Embryonic facial prominence (tissue), 1 donor: ENCODE data around the gene ZNF236.

Experiments
- DNase-seq: peaks from one replicate; pipeline ENCODE4 v3.0.0-alpha.2; 2016; ENCODE audit errors: extremely low spot score

ZNF236 gene

DNA sequence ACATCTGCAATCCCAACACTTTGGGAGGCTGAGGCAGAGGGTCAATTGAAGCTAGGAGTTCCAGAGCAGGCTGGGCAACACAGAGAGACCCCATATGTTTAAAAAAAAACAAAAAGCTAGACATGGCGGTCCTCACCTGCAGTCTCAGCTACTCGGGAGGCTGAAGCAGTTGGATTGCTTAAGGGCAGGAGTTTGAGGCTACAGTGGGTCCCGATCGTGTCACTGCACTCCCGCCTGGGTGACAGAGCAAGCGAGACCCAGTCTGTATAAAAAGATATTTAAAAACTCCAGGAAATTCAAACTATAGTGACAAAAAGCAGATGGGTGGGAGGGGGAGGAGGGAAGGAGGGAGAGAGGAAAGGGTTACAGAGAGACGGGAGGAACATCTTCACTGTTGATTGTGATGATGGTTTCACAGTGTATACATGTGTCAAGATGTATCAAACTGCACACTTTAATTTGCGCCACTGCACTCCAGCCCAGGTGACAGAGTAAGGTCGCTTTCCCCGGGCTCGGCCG lies 942 bp upstream of the ZNF236 start:
- DNase-seq: no peak

DNA sequence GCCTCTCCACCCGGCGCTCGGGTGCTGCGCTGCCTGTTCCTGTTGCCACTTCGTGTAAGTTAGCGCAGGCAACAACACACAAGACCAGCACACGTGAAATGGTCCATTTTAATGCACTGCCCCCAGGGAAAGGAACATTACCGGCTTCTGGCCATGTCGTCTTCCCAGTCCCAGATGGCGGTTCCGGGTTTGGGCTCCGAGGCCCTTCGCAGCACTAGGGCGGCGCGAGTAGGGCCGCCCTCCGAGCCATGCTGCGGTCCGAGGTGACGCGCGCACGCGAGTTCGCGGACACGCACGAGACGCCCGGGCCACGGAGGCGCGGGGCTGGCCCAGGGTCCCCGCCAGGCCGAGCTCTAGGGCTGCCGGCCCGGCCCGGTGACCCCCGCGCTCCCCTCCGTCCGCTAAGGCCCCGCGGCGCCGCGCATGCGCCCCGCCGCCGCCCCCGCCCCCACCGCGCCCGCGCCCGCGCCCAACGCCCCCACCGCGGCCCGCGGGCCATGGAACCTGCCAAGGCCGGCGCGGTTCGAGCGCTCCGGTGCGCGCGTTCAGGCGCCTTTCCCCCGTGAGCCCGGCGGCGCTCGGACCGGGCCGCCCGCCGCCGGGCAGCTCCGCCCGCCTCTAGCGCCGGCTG lies 367 bp upstream of the ZNF236 start:
- DNase-seq: no peak

GRCh38 chr18:76823161-76823538 lies 793 bp downstream of the ZNF236 start:
- no peak for DNase-seq

DNA sequence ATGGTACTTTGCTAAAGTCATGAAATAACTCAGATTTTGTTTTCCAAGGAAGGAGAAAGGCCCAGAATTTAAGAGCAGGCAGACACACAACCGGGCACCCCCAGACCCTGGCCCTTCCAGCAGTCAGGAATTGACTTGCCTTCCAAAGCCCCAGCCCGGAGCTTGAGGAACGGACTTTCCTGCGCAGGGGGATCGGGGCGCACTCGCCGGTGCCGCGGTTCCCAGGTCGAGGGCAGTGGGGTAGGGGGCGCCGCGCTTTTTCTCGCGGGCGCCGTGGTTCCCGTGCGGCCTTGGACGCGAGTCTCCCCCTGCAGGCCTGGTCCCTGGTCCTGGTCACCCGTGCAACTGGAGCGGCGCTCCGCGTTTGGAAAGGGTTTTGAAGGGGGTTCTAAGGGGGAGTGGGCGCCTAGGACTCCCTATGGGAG lies 1.2 kb downstream of the ZNF236 start:
- no peak for DNase-seq

DNA sequence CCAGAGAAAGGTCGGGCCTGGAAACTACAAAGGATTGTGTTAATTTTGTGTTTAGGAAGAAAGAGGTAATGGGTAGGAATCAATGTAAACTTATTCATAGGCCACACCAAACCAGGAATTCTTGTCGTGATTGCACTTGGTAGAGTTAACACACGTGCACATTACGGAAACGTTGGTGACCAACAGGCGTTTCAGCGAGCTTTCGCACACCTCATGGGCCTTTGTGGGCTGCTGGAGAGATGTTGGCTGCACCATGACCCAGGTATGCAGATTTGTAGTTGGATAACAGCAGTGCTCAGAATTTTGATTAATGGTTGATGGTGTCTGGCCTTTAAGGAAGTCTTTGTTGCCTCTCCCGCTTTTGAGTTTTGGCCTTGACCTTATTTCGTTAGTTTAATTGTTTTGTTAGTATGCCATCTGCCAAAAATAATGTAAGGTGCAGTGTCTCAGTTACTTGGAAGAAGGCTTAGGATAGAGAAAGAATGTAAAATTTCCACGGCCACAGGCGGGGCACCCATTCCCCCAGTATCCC lies 1.9 kb downstream of the ZNF236 start:
- no peak for DNase-seq

DNA sequence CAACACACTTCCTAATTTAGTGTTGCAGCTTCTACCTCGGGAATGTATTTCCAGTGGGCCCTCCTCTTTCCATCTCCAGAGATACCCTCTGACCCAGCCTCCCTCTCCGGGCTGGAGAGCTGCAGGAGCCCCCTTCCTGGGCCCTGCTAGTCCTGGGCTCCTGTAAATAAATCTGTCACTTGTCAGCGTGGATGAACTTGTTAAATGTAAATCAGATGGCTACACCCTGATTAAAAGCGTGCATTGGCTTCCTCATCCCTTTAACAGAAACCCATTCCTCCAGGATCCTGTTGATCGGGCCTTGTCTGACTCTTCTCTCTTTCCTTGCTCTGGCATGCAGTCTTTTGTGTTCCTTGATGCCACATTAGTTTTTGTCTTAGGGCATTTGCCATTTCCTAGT lies 2.4 kb downstream of the ZNF236 start:
- DNase-seq: no peak

DNA sequence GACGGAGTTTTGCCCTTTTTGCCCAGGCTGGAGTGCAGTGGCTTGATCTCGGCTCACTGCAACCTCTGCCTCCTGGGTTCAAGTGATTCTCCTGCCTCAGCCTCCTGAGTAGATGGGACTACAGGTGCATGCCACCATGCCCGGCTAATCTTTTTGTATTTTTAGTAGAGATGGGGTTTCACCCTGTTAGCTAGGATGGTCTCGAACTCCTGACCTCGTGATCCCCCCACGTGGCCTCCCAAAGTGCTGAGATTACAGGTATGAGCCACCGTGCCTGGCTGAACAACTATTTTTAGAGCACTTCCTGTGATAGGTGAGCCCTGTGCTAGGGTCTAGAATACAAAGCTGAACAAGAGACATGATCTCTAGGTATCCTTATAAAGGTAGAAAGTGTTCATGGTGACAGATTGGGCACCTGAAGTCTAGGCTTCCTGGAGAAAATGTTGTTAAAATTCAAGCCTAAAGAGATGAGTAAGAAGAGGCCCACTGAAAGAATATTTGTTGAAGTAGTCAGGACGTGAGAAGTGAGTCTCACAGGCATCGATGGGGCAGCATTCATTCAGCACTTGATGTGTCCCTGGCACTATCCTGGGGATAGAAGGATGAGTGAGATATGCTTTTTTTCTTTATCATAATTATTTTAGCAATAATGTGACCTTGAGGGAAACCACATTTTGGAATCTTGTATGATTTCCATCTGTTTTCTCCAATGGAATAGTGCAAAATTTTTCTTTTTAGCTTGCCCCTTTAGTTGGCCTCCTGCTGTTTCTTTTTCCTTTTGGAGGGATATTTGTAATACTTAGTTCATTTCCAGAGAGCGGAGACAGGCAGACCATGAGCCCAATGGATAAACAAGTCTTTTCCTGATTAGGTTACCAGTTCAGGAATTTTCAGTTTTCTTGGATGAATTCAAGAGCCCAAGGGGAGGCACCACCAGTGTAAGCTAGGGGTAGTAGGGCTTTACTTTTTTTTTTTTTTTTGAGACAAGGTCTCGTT lies 5.1 kb downstream of the ZNF236 start:
- DNase-seq: no peak

DNA sequence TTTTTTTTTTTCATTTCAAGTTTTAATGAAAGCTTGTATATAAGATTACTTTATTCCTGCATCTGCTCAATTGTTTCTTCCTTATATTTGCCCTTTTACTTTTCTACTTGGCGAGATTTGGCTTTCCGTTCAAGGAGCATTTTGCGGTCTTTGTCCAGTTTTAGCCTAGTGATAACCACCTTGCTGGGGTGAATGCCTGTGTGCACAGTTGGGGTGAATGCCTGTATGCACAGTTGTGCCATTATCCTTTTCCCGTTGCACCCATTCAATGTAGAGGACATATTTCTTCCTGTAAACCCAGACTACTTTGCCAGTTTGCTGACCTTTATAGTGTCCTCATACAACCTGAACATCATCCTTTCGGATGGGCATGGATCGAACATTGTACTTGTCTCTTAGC lies 12.0 kb downstream of the ZNF236 start:
- DNase-seq: no peak

DNA sequence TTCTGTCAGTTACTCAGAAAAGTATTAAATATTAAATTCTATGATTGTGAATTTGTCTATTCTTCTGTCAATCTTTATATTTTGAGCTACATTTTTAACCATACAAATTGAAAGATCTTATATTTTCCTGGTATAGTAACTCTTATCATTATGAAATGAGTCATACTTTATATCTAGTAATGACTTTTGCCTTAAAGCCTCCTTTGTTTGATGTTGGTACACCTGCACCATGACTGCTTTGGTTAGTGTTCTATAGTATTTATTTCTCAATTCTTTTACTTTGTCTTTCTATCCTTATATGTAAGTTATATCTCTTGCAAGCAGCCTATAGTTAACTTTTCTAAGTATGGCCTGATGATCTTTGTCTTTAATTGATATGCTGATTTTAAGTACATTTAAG lies 13.0 kb downstream of the ZNF236 start:
- DNase-seq: no peak

- DNase-seq: no peak
These were observed 14.7 kb downstream of the ZNF236 start for GRCh38 chr18:76837071-76837470.

GRCh38 chr18:76838182-76838581 lies 15.8 kb downstream of the ZNF236 start:
- DNase-seq: no peak

GRCh38 chr18:76839086-76839794 lies 16.9 kb downstream of the ZNF236 start:
- no peak for DNase-seq

GRCh38 chr18:76842837-76843530 lies 20.6 kb downstream of the ZNF236 start:
- no peak for DNase-seq

- no peak for DNase-seq
These were observed 21.8 kb downstream of the ZNF236 start for GRCh38 chr18:76844144-76844543.

GRCh38 chr18:76844742-76845477 lies 22.6 kb downstream of the ZNF236 start:
- no peak for DNase-seq

DNA sequence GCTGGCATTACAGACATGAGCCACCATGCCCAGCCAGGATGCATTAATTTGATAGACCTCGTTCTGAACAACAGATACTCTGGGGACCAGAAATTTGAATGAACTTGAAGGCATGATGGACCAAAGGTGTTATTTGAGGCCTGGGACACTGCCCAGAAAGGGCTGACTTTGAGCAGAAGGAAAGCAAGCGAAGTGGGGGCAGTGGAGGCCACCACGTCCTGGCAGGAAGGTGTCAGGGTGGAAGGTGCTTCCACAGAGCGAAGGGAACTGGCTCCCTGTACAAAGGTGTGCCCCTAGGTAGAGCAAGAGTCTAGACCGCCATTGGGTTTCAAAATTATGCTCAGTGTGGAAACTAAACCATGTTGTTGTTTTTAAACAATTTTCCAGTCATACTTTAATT lies 23.9 kb downstream of the ZNF236 start:
- DNase-seq: no peak

DNA sequence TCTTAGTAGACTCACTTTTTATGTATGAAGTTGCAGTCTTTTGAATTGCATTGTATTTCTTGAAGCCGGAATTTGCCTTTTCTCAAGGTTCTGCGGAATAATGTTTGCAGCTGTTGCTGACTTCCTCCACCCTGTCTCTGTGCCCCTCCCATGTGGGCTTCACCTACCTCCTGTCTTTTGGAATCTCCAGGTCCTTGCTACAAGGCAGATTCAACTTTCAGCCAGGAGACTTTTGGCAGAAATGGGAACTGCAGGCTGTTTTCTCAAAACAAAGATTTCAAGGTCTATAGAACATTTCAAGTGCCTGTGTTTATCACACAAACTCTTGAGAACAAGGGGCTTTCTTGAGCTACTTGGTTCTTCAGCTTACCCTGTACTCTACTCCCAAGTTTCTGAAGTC lies 25.6 kb downstream of the ZNF236 start:
- no peak for DNase-seq

DNA sequence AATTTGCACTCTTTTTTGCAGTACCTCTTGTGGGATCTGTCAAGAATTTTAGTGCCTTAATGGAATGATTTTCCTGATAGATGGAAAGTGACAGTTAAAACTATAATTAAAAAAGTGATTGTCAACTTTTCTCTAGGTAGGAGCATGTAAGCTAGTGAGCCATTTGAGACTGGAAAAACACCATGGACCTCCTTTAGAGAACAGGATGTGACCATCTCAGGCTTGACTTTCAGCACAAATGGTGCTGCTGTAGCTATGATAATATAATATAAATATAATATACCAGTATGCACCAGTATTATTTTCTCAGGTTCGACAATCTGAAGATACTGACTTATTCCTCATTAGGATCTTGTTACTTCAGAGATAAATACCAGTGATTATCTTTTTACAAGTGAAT lies 27.8 kb downstream of the ZNF236 start:
- DNase-seq: no peak

- DNase-seq: no peak
These were observed 33.2 kb downstream of the ZNF236 start for GRCh38 chr18:76855594-76855993.

DNA sequence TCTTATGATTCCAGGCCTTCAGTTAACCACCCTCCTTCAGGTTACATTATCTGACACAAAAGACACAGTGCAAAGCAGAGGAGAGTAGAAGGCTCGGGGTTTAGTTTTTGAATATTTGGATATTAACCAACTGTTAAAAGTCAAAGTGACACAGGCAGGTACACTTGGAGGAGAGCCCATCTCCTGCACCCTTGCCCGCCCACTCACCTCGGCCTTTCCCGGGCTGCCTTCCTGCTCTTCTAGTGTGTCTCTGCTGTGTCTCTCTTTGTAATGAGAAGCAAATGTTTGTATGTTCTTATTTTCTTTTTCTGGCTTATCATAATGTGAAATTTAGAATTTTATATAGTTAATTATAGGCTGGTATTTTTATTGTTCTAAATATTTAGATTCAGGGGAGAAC lies 35.1 kb downstream of the ZNF236 start:
- no peak for DNase-seq
